ENCODE measurements around the gene CYP4F3. TPM values are rescaled to one million over a fixed set of nuclear protein-coding genes. Genes with fewer than 3 reads are reported as not detected.

The CYP4F3 gene
- total and polyA plus RNA-seq, 5 donors = 0.02 to 0.25 (median 0.15) TPM; not detected in 1

- intact Hi-C loops (cut with DNase I) = no loop called here
- ATAC-seq = no peak
- no peak for DNase-seq
- Histone ChIP-seq H3K27ac (ENCODE audit: low read length) (no peak overlapping the region), H3K27me3 (ENCODE audit: control insufficient read depth, insufficient read depth) (no peaks in the 10 kb centered on the region), H3K4me3 (ENCODE audit: low read length) (no peak overlapping the region), H3K4me1 (ENCODE audit: control insufficient read depth, insufficient read depth, low read length) (no peaks in the 10 kb centered on the region), H3K9me3 (ENCODE audit: control insufficient read depth, low read length) (no peaks in the 10 kb centered on the region)
- WGBS = 71% methylated on average over 19 of the region's 19 CpGs
Measured at GRCh38 chr19:15696654-15697194, 56.0 kb downstream of the CYP4F3 start.

GRCh38 chr19:15701757-15702533, 61.2 kb downstream of the CYP4F3 start:
- H3K27ac ChIP-seq (ENCODE audit: low read length) = no peak overlapping the region
- ATAC-seq (no peak), DNase-seq (no peak)
- H3K4me1 ChIP-seq (ENCODE audit: control insufficient read depth, insufficient read depth, low read length) = peaks cover 2% of the 10 kb centered on the region
- no peak overlapping the region for H3K4me3 ChIP-seq (ENCODE audit: low read length)
- H3K27me3 ChIP-seq (ENCODE audit: control insufficient read depth, insufficient read depth) = no peaks in the 10 kb centered on the region
- H3K9me3 ChIP-seq (ENCODE audit: control insufficient read depth, low read length) = no peaks in the 10 kb centered on the region
- intact Hi-C loops (cut with DNase I) = no loop called here
- 59% methylated on average over 4 of the region's 4 CpGs for WGBS

- ATAC-seq (peak; percentile 72 to 81), DNase-seq (peak; percentile 78 to 91 (median 84))
- intact Hi-C loops (cut with DNase I) = no loop called here
- H3K4me1 ChIP-seq (ENCODE audit: control insufficient read depth, insufficient read depth, low read length) = peaks cover 2% of the 10 kb centered on the region
- WGBS = 5% methylated on average over 7 of the region's 7 CpGs
- no peak overlapping the region for H3K4me3 ChIP-seq (ENCODE audit: low read length)
- no peaks in the 10 kb centered on the region for H3K9me3 ChIP-seq (ENCODE audit: control insufficient read depth, low read length)
- H3K27me3 ChIP-seq (ENCODE audit: control insufficient read depth, insufficient read depth) = no peaks in the 10 kb centered on the region
- no peak overlapping the region for H3K27ac ChIP-seq (ENCODE audit: low read length)
Measured at GRCh38 chr19:15702534-15702930, 61.8 kb downstream of the CYP4F3 start.

Other genes with a start within 250 kb of the CYP4F3 start
- 100 to 1,000 TPM in 1 of 4 donors, 10 to 100 TPM in 3; 64.4 to 106 (median 86.1) TPM for gene AKAP8L, start 221.9 kb upstream of the CYP4F3 start, total RNA-seq
- gene AKAP8L, start 221.9 kb upstream of the CYP4F3 start, polyA plus RNA-seq = 66.5 TPM
- gene WIZ, start 190.9 kb upstream of the CYP4F3 start, total RNA-seq = 10 to 100 TPM; 28.9 to 36.5 (median 33.3) TPM
- gene WIZ, start 190.9 kb upstream of the CYP4F3 start, polyA plus RNA-seq = 28.0 TPM
- gene RASAL3, start 176.4 kb upstream of the CYP4F3 start, total RNA-seq = 1 to 10 TPM in 2 of 4 donors, under 1 TPM in 2; 0.68 to 2.5 (median 1.3) TPM
- gene RASAL3, start 176.4 kb upstream of the CYP4F3 start, polyA plus RNA-seq = 0.66 TPM
- not detected for gene PGLYRP2, start 161.4 kb upstream of the CYP4F3 start, total RNA-seq
- gene PGLYRP2, start 161.4 kb upstream of the CYP4F3 start, polyA plus RNA-seq = not detected
- not detected for gene CYP4F22, start 132.4 kb upstream of the CYP4F3 start, total RNA-seq
- not detected for gene CYP4F22, start 132.4 kb upstream of the CYP4F3 start, polyA plus RNA-seq
- not detected for gene CYP4F8, start 25.7 kb upstream of the CYP4F3 start, total RNA-seq
- gene CYP4F8, start 25.7 kb upstream of the CYP4F3 start, polyA plus RNA-seq = not detected
- gene CYP4F12, start 32.2 kb downstream of the CYP4F3 start, total RNA-seq = 1 to 10 TPM; 4.5 to 8.3 (median 7.8) TPM
- gene CYP4F12, start 32.2 kb downstream of the CYP4F3 start, polyA plus RNA-seq = 6.3 TPM
- not detected for gene OR10H2, start 87.1 kb downstream of the CYP4F3 start, total RNA-seq
- gene OR10H2, start 87.1 kb downstream of the CYP4F3 start, polyA plus RNA-seq = not detected
- gene OR10H3, start 97.1 kb downstream of the CYP4F3 start, total RNA-seq = not detected
- not detected for gene OR10H3, start 97.1 kb downstream of the CYP4F3 start, polyA plus RNA-seq
- not detected for gene OR10H5, start 146.8 kb downstream of the CYP4F3 start, total RNA-seq
- gene OR10H5, start 146.8 kb downstream of the CYP4F3 start, polyA plus RNA-seq = not detected
- gene OR10H1, start 174.8 kb downstream of the CYP4F3 start, total RNA-seq = not detected
- gene OR10H1, start 174.8 kb downstream of the CYP4F3 start, polyA plus RNA-seq = not detected